Measurements from ENCODE around the gene EMILIN1. TPM values are rescaled to one million over a fixed set of nuclear protein-coding genes. Genes with fewer than 3 reads are reported as not detected.
"Not testable (repeated sequence)": the region's sequence is repeated elsewhere in the genome, so short reads cannot be mapped to it uniquely, and the experiment has no call there.

The EMILIN1 gene
- total and polyA plus RNA-seq, 10 of the 15 experiments (the other 5 are each of a cell fraction or from before 2014, with no cell fraction given) = 0.01 to 2.3 (median 1.2) TPM; not detected in 2

- H3K79me2 ChIP-seq (ENCODE audit: control insufficient read depth, insufficient read depth, low read length); DNase-seq (ENCODE audit: low read depth, low spot score); SMC1A ChIA-PET (ENCODE audit: uncharacterized antibody, unreplicated experiment); in situ Hi-C loops (cut with MboI); H3K9me3 ChIP-seq (replicated peaks; ENCODE audit: control insufficient read depth, insufficient read depth, low read length); ATAC-seq; H4K20me1 ChIP-seq (ENCODE audit: control insufficient read depth, insufficient read depth); H3K27me3 ChIP-seq (replicated peaks in 1 of 2; ENCODE audit: control insufficient read depth in 2 of 2, insufficient read depth in 2 of 2, low read length in 1 of 2); FAIRE-seq; H3K9ac ChIP-seq (ENCODE audit: control insufficient read depth, insufficient read depth, low read length); BruUV-seq (replicated peaks); H3K36me3 ChIP-seq (ENCODE audit: control insufficient read depth in 2 of 2, insufficient read depth in 2 of 2, low read length in 1 of 2); intact Hi-C loops (cut with micrococcal nuclease; ENCODE audit: unreplicated experiment): not testable (repeated sequence)
- ChIA-PET CTCF (interaction anchor here (1.0 to 2.4 kb wide), 3 partner anchors 8 to 24 kb away, joined by 4 to 12 read pairs (median 8); partner anchors contain the start of genes AGBL5 and KHK), RAD21 (ENCODE audit: unreplicated experiment) (interaction anchor here (0.7 kb wide), 2 partner anchors 11 to 24 kb away, joined by 3 to 4 read pairs; partner anchors contain the start of gene AGBL5), POLR2A (interaction anchor here (12.2 kb wide), 1 partner anchor 22 kb away, joined by 139 read pairs; the partner anchor contains the start of gene AGBL5)
- 0 out of 4 replicates have a peak, but pooled peaks of 1 of the 2 experiments have one; percentile 11 for TF ChIP-seq BHLHE40 (IDR thresholded peaks at IDR 0.05; ENCODE audit: borderline replicate concordance in 1 of 2, low read depth in 2 of 2, low read length in 1 of 2)
- peak; percentile 21; the same call in 1 of the 2 replicates for TF ChIP-seq NBN (IDR thresholded peaks at IDR 0.05)
- TF ChIP-seq PAX5 (IDR thresholded peaks at IDR 0.05; ENCODE audit: borderline replicate concordance, low read depth, low read length) = peak; percentile 57; the same call in 1 of the 2 replicates
- 0 out of 2 replicates have a peak, but pooled peaks have one; percentile 8 for TF ChIP-seq RUNX3 (IDR thresholded peaks at IDR 0.05; ENCODE audit: low read length)
- Histone ChIP-seq H2AFZ (ENCODE audit: control insufficient read depth, low read depth, low read length) (peak overlapping the region; percentile 31; the same call in 1 of the 2 replicates), H3K4me1 (ENCODE audit: control insufficient read depth, insufficient read depth, low read length) (peaks cover 35% of the 10 kb centered on the region), H3K4me2 (ENCODE audit: control insufficient read depth, insufficient read depth) (peak overlapping the region; percentile 61), H3K27ac (ENCODE audit: control insufficient read depth, insufficient read depth) (peak overlapping the region; percentile 74), H3K4me3 (peak overlapping the region; percentile 31)
- 47% methylated on average over 6 of the region's 6 CpGs for WGBS (ENCODE audit: insufficient coverage, insufficient replicate concordance, low lambda C conversion rate, missing lambda C conversion rate)
Observed at GRCh38 chr2:27075566-27075871, 2.9 kb upstream of the EMILIN1 start.

GRCh38 chr2:27076323-27076722 lies 2.1 kb upstream of the EMILIN1 start:
- Histone ChIP-seq H3K27ac (ENCODE audit: control insufficient read depth, insufficient read depth) (no peak overlapping the region), H3K79me2 (ENCODE audit: control insufficient read depth, insufficient read depth, low read length) (peaks cover 2% of the 10 kb centered on the region), H4K20me1 (ENCODE audit: control insufficient read depth, insufficient read depth) (no peaks in the 10 kb centered on the region), H3K4me1 (ENCODE audit: control insufficient read depth, insufficient read depth, low read length) (peaks cover 41% of the 10 kb centered on the region), H3K27me3 (replicated peaks in 1 of 2; ENCODE audit: control insufficient read depth in 2 of 2, insufficient read depth in 2 of 2, low read length in 1 of 2) (no peaks in the 10 kb centered on the region), H2AFZ (ENCODE audit: control insufficient read depth, low read depth, low read length) (no peak overlapping the region), H3K9ac (ENCODE audit: control insufficient read depth, insufficient read depth, low read length) (no peak overlapping the region), H3K9me3 (replicated peaks; ENCODE audit: control insufficient read depth, insufficient read depth, low read length) (no peaks in the 10 kb centered on the region), H3K4me2 (ENCODE audit: control insufficient read depth, insufficient read depth) (no peak overlapping the region), H3K4me3 (no peak overlapping the region), H3K36me3 (ENCODE audit: control insufficient read depth in 2 of 2, insufficient read depth in 2 of 2, low read length in 1 of 2) (no peaks in the 10 kb centered on the region)
- ChIA-PET CTCF (interaction anchor here (1.1 kb wide), 2 partner anchors 11 to 25 kb away, joined by 3 to 9 read pairs; partner anchors contain the start of genes AGBL5 and KHK), SMC1A (ENCODE audit: uncharacterized antibody, unreplicated experiment) (interaction anchor here (0.7 kb wide), 1 partner anchor 31 kb away, joined by 3 read pairs; no protein-coding TSS in a partner anchor), POLR2A (interaction anchor here (0.7 kb wide), 1 partner anchor 26 kb away, joined by 3 read pairs; the partner anchor contains the start of gene AGBL5), RAD21 (ENCODE audit: unreplicated experiment) (no interaction called here)
- intact Hi-C loops (cut with micrococcal nuclease; ENCODE audit: unreplicated experiment) = no loop called here
- ATAC-seq = no peak
- DNase-seq (ENCODE audit: low read depth, low spot score) = no peak
- no peak for FAIRE-seq
- in situ Hi-C loops (cut with MboI) = no loop called here
- WGBS (ENCODE audit: insufficient coverage, insufficient replicate concordance, low lambda C conversion rate, missing lambda C conversion rate) = 92% methylated on average over 4 of the region's 4 CpGs
- no TSS peak for BruUV-seq (replicated peaks)
- no peak for TF ChIP-seq CUX1 (IDR thresholded peaks at IDR 0.05; ENCODE audit: insufficient replicate concordance, low read depth, low read length)
- TF ChIP-seq SREBF1 (IDR thresholded peaks at IDR 0.05; ENCODE audit: low read length) = no peak
- TF ChIP-seq, protein P1, sequence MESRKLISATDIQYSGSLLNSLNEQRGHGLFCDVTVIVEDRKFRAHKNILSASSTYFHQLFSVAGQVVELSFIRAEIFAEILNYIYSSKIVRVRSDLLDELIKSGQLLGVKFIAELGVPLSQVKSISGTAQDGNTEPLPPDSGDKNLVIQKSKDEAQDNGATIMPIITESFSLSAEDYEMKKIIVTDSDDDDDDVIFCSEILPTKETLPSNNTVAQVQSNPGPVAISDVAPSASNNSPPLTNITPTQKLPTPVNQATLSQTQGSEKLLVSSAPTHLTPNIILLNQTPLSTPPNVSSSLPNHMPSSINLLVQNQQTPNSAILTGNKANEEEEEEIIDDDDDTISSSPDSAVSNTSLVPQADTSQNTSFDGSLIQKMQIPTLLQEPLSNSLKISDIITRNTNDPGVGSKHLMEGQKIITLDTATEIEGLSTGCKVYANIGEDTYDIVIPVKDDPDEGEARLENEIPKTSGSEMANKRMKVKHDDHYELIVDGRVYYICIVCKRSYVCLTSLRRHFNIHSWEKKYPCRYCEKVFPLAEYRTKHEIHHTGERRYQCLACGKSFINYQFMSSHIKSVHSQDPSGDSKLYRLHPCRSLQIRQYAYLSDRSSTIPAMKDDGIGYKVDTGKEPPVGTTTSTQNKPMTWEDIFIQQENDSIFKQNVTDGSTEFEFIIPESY (IDR thresholded peaks at IDR 0.05) = no peak

Measured in GM12878 (cell line).